Tibial nerve (tissue), 3 donors: ENCODE measurements around the gene CDK5RAP1.

Experiments
- POLR2A ChIP-seq, 2 donors: fragments of 450-650 bp; IDR thresholded peaks; one replicate each; pipeline ENCODE4 v1.6.1; 2017; ENCODE audit warnings: antibody characterized with exemption in 2 of 2, mild to moderate bottlenecking in 2 of 2, moderate library complexity in 2 of 2
- TF ChIP-seq, protein P1 (sequence below), 5 experiments: fragments of 200-600 bp in 3 of 5; fragments of 450-650 bp in 2 of 5; sonication (generic) in 3 of 5; IDR thresholded peaks; one replicate each; pipeline ENCODE4 v1.5.1; 2016 to 2019; ENCODE audit warnings: antibody characterized with exemption in 5 of 5, mild to moderate bottlenecking in 3 of 5, moderate library complexity in 2 of 5

DNA sequence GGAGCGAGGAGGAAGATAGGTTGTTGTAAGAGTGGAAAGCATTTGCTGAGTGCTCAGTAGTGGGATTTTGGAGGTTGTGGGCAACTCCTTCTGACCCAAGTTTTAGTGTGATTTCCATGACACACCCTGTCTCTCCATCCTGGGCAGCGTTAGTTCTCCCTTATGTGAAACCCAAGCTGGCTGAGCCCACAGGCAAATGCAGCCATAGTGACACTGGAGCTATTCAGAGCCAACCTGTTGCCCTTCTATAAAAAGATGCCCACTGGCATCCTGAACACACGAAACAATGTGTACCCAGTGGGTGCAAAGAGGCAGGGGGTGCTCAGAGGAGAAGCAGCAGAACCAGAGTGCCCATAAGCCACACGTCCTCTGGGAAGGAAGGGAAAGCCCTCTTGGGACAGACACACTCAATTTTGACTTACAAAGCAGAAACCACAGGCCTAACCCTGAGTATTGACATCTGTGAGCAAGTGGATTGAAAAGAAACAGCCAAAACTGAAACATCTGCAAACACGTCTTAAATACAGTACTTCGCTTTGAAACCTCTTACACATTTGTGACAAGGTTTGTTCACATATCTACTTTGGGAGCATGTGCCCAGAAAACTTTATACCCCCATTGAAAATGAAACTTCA lies 63.7 kb downstream of the CDK5RAP1 start:
- TF ChIP-seq, protein P1, sequence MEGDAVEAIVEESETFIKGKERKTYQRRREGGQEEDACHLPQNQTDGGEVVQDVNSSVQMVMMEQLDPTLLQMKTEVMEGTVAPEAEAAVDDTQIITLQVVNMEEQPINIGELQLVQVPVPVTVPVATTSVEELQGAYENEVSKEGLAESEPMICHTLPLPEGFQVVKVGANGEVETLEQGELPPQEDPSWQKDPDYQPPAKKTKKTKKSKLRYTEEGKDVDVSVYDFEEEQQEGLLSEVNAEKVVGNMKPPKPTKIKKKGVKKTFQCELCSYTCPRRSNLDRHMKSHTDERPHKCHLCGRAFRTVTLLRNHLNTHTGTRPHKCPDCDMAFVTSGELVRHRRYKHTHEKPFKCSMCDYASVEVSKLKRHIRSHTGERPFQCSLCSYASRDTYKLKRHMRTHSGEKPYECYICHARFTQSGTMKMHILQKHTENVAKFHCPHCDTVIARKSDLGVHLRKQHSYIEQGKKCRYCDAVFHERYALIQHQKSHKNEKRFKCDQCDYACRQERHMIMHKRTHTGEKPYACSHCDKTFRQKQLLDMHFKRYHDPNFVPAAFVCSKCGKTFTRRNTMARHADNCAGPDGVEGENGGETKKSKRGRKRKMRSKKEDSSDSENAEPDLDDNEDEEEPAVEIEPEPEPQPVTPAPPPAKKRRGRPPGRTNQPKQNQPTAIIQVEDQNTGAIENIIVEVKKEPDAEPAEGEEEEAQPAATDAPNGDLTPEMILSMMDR (IDR thresholded peaks at IDR 0.05): no peak
- TF ChIP-seq POLR2A (IDR thresholded peaks at IDR 0.05): no peak
